Panc1 (cell line): ENCODE measurements around the gene PXT1. TPM values are rescaled to one million over a fixed set of nuclear protein-coding genes. Genes with fewer than 3 reads are reported as not detected.

Experiments
- ATAC-seq: fragments of 200-7000 bp; cut with Tn5 transposase; 2 replicates; pipeline ENCODE4 v1.9.1; 2020; ENCODE audit warnings: mild to moderate bottlenecking, moderate library complexity
- BruUV-seq: library from RNA; stranded (reverse); fragments of 400-500 nt; replicated peaks from 2 replicates; lab custom pipeline; 2021; lab: Mats Ljungman, UMichigan
- CTCF ChIA-PET: fragments of 300-600 bp; sonication (Branson Sonifier 250); formaldehyde crosslinking; loops from one replicate; lab custom pipeline; 2022; ENCODE audit warnings: antibody characterized with exemption; lab: Charles Lee
- POLR2A ChIA-PET: fragments of 300-600 bp; sonication (Branson Sonifier 250); formaldehyde crosslinking; loops from one replicate; lab custom pipeline; 2022; ENCODE audit warnings: antibody characterized with exemption; lab: Charles Lee
- DNase-seq: peaks from one replicate; pipeline ENCODE4 v3.0.0-alpha.2; 2010; ENCODE audit warnings: low read depth, low spot score
- H3K27ac ChIP-seq: 2 replicates; pipeline ENCODE4 v1.5.1; 2011; ENCODE audit warnings: mild to moderate bottlenecking, low read length, inconsistent platforms
- H3K27me3 ChIP-seq: fragments of 200-500 bp; sonication (Bioruptor generic); 2 replicates; pipeline ENCODE4 v1.6.0; 2014; ENCODE audit warnings: low read length, inconsistent platforms; ENCODE audit not compliant: control insufficient read depth, insufficient read depth
- H3K36me3 ChIP-seq: fragments of 200-500 bp; sonication (Bioruptor generic); 2 replicates; pipeline ENCODE4 v1.5.1; 2014; ENCODE audit warnings: inconsistent platforms, mild to moderate bottlenecking, low read length, moderate library complexity; ENCODE audit not compliant: control insufficient read depth, insufficient read depth
- H3K4me1 ChIP-seq: 2 replicates; pipeline ENCODE4 v1.5.1; 2011; ENCODE audit warnings: inconsistent platforms, mild to moderate bottlenecking, low read length, moderate library complexity; ENCODE audit not compliant: control insufficient read depth, insufficient read depth
- H3K4me3 ChIP-seq, 2 experiments: 2 replicates each; pipeline ENCODE4 v1.5.1; 2011 to 2012; ENCODE audit warnings: low read depth in 2 of 2, low read length in 2 of 2, mild to moderate bottlenecking in 2 of 2, inconsistent platforms in 1 of 2, moderate library complexity in 1 of 2
- H3K9me3 ChIP-seq: fragments of 200-500 bp; sonication (Bioruptor generic); 2 replicates; pipeline ENCODE4 v1.5.1; 2014; ENCODE audit warnings: low read depth, mild to moderate bottlenecking, inconsistent platforms, low read length, moderate library complexity; ENCODE audit not compliant: control insufficient read depth, insufficient read depth
- CTCF ChIP-seq: fragments of 450-650 bp; IDR thresholded peaks from 2 replicates; pipeline ENCODE4 v1.5.1; 2017; ENCODE audit warnings: mild to moderate bottlenecking
- POLR2AphosphoS5 ChIP-seq: IDR thresholded peaks from 2 replicates; pipeline ENCODE4 v1.6.1; 2012; ENCODE audit warnings: mild to moderate bottlenecking, low read depth, low read length, moderate library complexity
- REST ChIP-seq, 2 experiments: IDR thresholded peaks; 2 replicates each; pipeline ENCODE4 v1.6.1; 2011 to 2012; ENCODE audit warnings: low read depth in 2 of 2, control low read depth in 1 of 2, low read length in 1 of 2, mild to moderate bottlenecking in 1 of 2, moderate library complexity in 1 of 2; ENCODE audit not compliant: insufficient read depth in 1 of 2
- SIN3A ChIP-seq: IDR thresholded peaks from 2 replicates; pipeline ENCODE4 v1.6.1; 2012; ENCODE audit warnings: low read depth, mild to moderate bottlenecking, low read length, moderate library complexity, borderline replicate concordance; ENCODE audit not compliant: insufficient read depth
- TCF7L2 ChIP-seq: IDR thresholded peaks from 2 replicates; pipeline ENCODE4 v1.6.1; 2011; ENCODE audit warnings: mild to moderate bottlenecking, low read depth, low read length, inconsistent platforms
- in situ Hi-C: cut with HindIII; loops from 2 replicates; pipeline ENCODE4 v1.10.0; 2016; ENCODE audit warnings: low sequenced_read_pairs, low pct_unique_long_range_greater_than_20kb
- intact Hi-C: fragments of 100-400 bp; cut with micrococcal nuclease; formaldehyde crosslinking; loops from one replicate; pipeline ENCODE4 v1.10.0; 2022; ENCODE audit not compliant: unreplicated experiment
- total RNA-seq: library from RNA; stranded (reverse); gene quantifications from one replicate; pipeline ENCODE4 v1.2.1, GENCODE V29; 2021; ENCODE audit not compliant: unreplicated experiment

PXT1 gene
- total RNA-seq, 1 experiment from 2014 or later: not detected

- no peaks in the 10 kb centered on the region for H3K9me3 ChIP-seq
- ATAC-seq (no peak), DNase-seq (no peak)
- ChIA-PET CTCF (no interaction called here), POLR2A (no interaction called here)
- no TSS peak for BruUV-seq
- no peak overlapping the region for H3K4me3 ChIP-seq
- H3K36me3 ChIP-seq: no peaks in the 10 kb centered on the region
- no peaks in the 10 kb centered on the region for H3K27me3 ChIP-seq
- in situ Hi-C loops (no loop called here), intact Hi-C loops (no loop called here)
- TF ChIP-seq SIN3A (no peak), POLR2AphosphoS5 (no peak), CTCF (no peak), TCF7L2 (no peak), REST (IDR thresholded peaks at IDR 0.05; ENCODE audit: insufficient read depth in 1 of 2, low read depth in 2 of 2, low read length in 1 of 2) (no peak)
- H3K27ac ChIP-seq: no peak overlapping the region
- H3K4me1 ChIP-seq: no peaks in the 10 kb centered on the region
Measured at GRCh38 chr6:36431197-36431596, 11.5 kb downstream of the PXT1 start.

GRCh38 chr6:36430351-36430750 is 12.3 kb downstream of the PXT1 start:
- Histone ChIP-seq H3K4me1 (no peaks in the 10 kb centered on the region), H3K36me3 (no peaks in the 10 kb centered on the region), H3K4me3 (no peak overlapping the region), H3K9me3 (no peaks in the 10 kb centered on the region), H3K27ac (no peak overlapping the region), H3K27me3 (no peaks in the 10 kb centered on the region)
- intact Hi-C loops: no loop called here
- TF ChIP-seq CTCF (no peak), POLR2AphosphoS5 (no peak), REST (IDR thresholded peaks at IDR 0.05; ENCODE audit: insufficient read depth in 1 of 2, low read depth in 2 of 2, low read length in 1 of 2) (no peak), TCF7L2 (no peak), SIN3A (no peak)
- ChIA-PET CTCF (no interaction called here), POLR2A (no interaction called here)
- ATAC-seq (no peak), DNase-seq (no peak)
- no TSS peak for BruUV-seq
- in situ Hi-C loops: no loop called here
